ENCODE results near the gene HTR1A.

HTR1A gene

DNA sequence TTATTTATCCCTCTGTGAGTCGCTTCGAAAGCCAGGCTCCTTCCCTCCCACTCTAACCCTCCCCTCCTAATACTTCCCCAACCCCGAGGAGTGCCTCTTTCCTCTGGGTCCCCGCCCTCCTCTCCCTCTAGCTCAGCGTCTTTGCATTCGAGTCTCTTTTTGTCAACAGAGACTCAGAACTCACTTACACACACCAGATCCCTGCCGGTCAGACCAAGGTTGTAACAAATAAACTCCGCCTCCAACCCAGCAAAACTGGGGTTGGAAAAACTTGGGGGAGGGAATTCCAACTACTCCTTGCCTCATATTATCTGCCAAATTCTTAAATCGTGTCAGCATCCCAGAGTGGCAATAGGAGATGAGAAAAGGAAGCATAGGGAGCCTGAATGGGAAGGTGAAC lies at the start of gene HTR1A:
HTR1A (minus strand) TSS at position 167 of the 400 bp plus-strand sequence. CDS start 726 bp downstream, outside the sequence.
- TF ChIP-seq, protein P1, sequence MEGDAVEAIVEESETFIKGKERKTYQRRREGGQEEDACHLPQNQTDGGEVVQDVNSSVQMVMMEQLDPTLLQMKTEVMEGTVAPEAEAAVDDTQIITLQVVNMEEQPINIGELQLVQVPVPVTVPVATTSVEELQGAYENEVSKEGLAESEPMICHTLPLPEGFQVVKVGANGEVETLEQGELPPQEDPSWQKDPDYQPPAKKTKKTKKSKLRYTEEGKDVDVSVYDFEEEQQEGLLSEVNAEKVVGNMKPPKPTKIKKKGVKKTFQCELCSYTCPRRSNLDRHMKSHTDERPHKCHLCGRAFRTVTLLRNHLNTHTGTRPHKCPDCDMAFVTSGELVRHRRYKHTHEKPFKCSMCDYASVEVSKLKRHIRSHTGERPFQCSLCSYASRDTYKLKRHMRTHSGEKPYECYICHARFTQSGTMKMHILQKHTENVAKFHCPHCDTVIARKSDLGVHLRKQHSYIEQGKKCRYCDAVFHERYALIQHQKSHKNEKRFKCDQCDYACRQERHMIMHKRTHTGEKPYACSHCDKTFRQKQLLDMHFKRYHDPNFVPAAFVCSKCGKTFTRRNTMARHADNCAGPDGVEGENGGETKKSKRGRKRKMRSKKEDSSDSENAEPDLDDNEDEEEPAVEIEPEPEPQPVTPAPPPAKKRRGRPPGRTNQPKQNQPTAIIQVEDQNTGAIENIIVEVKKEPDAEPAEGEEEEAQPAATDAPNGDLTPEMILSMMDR (IDR thresholded peaks at IDR 0.05; ENCODE audit: insufficient read depth, low read depth, low read length, missing control alignments) = no peak
- H3K4me3 ChIP-seq (ENCODE audit: low read depth, low read length) = no peak within 1 kb of the TSS
- DNase-seq (ENCODE audit: low read depth) = no peak

DNA sequence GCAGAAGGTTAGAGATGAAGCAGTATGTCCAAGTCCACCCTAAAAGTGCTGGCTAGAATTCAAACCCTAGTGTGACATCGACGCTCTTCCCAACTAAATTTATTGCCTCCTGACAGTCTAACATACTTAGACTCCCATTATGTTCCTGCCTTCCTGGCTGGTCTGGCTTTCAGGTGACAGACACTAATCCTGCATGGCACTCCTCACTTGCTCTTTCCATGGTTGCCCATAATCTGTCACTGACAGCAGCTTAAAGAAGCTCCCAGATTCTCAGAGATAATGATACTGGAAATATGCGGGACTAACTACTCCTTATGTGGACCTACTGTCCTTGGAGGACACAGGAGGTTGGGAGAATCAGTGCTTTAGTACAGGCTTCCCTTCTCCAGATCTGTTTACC lies 41.7 kb upstream of the HTR1A start:
- TF ChIP-seq, protein P1 (IDR thresholded peaks at IDR 0.05; ENCODE audit: insufficient read depth, low read depth, low read length, missing control alignments) = no peak
- no peak for DNase-seq (ENCODE audit: low read depth)
- H3K4me3 ChIP-seq (ENCODE audit: low read depth, low read length) = no peak overlapping the region

DNA sequence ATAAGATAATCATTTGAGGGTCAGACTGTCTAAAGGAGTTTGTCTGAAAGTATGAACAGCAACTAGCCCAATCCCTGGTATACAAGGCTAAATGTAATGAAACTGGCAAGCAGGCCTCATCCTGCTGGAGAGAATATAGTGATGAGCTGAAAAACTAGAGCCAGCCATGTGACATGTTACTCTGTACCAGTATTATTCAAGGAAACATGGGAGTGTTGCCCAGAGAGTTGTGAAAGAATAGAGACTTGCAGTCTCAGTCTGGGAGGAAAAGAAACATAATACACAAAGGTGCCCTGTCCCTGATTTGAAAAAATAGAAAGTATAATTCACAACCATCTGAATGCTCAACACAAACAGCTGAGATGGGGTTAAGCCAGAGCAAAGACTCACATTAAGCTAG lies 37.9 kb upstream of the HTR1A start:
- TF ChIP-seq, protein P1 (IDR thresholded peaks at IDR 0.05; ENCODE audit: insufficient read depth, low read depth, low read length, missing control alignments) = no peak
- no peak for DNase-seq (ENCODE audit: low read depth)
- H3K4me3 ChIP-seq (ENCODE audit: low read depth, low read length) = no peak overlapping the region

DNA sequence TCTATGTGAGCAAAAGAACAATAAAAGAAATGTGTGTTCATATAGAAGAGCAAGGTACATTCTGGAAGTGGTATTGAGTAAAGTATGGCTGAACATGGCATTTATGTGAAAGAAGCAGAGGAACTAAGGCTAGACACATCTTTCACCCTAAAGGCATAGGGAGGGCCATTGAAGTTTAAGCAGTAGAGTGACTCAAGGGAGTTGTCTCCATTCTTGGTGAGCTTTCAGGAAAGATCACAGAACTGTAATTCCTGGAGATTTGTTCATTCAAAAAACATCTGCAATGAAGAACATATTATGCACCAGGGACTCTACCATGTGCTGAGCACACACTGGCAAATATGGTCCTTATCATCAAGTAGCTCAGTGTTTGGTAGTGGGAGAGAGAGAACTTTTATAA lies 24.8 kb upstream of the HTR1A start:
- no peak overlapping the region for H3K4me3 ChIP-seq (ENCODE audit: low read depth, low read length)
- no peak for DNase-seq (ENCODE audit: low read depth)
- TF ChIP-seq, protein P1 (IDR thresholded peaks at IDR 0.05; ENCODE audit: insufficient read depth, low read depth, low read length, missing control alignments) = no peak

DNA sequence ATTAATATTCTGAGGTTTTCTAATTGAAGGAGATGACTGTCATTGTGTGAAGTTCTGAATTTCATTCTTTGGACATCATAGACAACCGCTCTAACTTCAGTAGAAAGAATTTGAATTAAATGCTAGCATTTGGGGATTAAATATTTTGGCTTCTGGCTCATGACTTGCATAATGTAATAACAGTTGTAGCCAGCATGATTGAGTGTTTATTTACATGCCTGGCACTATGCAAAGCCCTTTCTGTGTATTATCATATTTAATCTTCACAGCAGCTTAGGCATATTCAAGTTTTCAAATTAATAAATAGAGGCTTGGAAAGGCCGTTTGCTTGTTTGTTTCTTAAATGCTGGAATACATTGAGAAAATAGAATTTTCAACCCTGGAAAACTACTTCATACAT lies 19.6 kb upstream of the HTR1A start:
- H3K4me3 ChIP-seq (ENCODE audit: low read depth, low read length) = no peak overlapping the region
- TF ChIP-seq, protein P1 (IDR thresholded peaks at IDR 0.05; ENCODE audit: insufficient read depth, low read depth, low read length, missing control alignments) = no peak
- no peak for DNase-seq (ENCODE audit: low read depth)

DNA sequence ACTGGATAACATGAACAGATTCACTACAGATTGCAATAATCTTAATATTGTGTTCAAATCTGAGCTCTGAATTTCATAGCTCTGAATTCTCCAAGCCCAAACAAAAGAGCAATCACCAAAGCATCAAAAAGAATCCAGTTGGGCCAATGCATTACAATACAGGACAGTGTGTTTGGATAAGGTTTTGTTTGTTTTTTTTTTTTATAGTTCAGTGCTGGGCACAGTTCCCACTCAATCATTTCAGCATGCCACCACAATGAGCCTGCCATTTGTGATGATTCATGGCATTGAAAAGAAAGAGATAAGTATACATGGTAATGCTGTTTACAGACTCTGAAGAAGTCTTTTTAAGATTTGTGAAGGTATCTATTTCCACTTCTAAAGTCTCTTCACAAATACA lies 1.7 kb upstream of the HTR1A start:
- DNase-seq (ENCODE audit: low read depth) = no peak
- TF ChIP-seq, protein P1 (IDR thresholded peaks at IDR 0.05; ENCODE audit: insufficient read depth, low read depth, low read length, missing control alignments) = no peak
- H3K4me3 ChIP-seq (ENCODE audit: low read depth, low read length) = no peak overlapping the region

DNA sequence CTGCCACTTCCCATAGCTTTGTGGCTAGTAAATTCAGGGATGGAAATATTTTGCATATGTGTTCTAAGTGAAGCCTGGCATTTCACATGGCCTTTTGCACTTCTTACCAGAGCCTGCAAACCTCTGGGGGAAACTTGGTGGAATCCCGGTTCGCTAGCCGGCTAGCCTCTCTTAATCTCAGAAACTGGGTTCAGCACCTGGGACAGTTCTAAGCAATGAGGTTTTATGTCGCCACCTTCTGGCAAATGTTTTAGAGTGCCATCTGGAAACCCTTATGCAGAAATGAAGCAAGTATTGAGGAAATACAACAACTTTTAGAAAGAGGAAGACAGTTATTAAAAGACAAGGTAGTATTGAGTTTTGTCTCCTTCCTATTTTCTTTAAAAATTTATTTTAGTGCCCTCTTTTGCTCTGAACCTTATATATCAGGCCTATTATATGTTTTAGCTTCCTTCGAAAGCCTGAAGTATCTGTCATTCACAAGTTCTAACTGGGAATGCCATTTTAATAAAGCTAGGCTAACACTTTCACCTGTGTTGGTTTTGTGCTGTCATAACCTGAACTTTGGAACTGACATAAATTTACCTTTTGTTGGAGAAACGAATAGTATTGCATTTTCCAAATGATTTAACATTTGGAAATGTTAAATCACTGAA lies 963 bp upstream of the HTR1A start:
- peak; percentile 75 for DNase-seq (ENCODE audit: low read depth)
- no peak overlapping the region for H3K4me3 ChIP-seq (ENCODE audit: low read depth, low read length)

More for the DNA sequence above, 963 bp upstream of the HTR1A start:
- TF ChIP-seq, protein P1 (IDR thresholded peaks at IDR 0.05; ENCODE audit: insufficient read depth, low read depth, low read length, missing control alignments) = peak; percentile 70
